ENCODE results near the gene VAMP2. TPM values are rescaled to one million over a fixed set of nuclear protein-coding genes. Genes with fewer than 3 reads are reported as not detected.
A peak's percentile ranks its signal among the peaks of the same experiment; 100 is the strongest.

Gene VAMP2
- total and polyA plus RNA-seq, 3 donors from 2014 or later = 66.3 to 116 (median 76.5) TPM

DNA sequence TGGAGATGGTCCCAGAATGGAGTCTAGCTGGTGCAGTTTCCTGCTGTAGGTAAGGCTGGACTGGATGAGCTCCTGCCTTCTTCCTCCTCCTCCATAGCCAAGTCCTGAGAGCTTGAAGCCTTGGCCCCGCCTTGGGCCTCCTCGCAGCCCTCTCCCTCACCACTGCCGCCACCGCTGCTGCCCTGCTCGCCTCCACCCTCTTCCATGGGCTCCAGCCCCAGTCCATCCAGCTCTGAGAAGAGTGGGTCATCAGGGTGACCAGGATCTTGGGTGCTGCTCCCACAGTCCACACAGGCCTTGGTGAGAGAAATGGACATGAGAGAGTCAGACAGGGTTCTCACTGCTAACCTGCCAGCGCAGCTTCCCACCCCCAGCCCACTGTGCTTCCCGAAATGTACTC lies 21.7 kb downstream of the VAMP2 start:
- H3K4me1 ChIP-seq = no peaks in the 10 kb centered on the region
- DNase-seq = no peak
- no peaks in the 10 kb centered on the region for H3K9me3 ChIP-seq
- 92 to 95% methylated on average over 7 of the region's 7 CpGs for WGBS, 2 donors
- no peak for TF ChIP-seq CTCF (IDR thresholded peaks at IDR 0.05)
- no peak for TF ChIP-seq POLR2A (IDR thresholded peaks at IDR 0.05)
- no peaks in the 10 kb centered on the region for H3K36me3 ChIP-seq (ENCODE audit: low read depth, missing control alignments)
- H3K27me3 ChIP-seq = no peaks in the 10 kb centered on the region
- peak overlapping the region in 1 of 2 donors; percentile 96 for H3K27ac ChIP-seq
- H3K4me3 ChIP-seq = no peak overlapping the region
- intact Hi-C loops (cut with DNase I; ENCODE audit: low total_unique reads) = no loop called here

- no peaks in the 10 kb centered on the region for H3K36me3 ChIP-seq (ENCODE audit: low read depth, missing control alignments)
Observed at GRCh38 chr17:8140065-8141029, 22.4 kb downstream of the VAMP2 start.

DNA sequence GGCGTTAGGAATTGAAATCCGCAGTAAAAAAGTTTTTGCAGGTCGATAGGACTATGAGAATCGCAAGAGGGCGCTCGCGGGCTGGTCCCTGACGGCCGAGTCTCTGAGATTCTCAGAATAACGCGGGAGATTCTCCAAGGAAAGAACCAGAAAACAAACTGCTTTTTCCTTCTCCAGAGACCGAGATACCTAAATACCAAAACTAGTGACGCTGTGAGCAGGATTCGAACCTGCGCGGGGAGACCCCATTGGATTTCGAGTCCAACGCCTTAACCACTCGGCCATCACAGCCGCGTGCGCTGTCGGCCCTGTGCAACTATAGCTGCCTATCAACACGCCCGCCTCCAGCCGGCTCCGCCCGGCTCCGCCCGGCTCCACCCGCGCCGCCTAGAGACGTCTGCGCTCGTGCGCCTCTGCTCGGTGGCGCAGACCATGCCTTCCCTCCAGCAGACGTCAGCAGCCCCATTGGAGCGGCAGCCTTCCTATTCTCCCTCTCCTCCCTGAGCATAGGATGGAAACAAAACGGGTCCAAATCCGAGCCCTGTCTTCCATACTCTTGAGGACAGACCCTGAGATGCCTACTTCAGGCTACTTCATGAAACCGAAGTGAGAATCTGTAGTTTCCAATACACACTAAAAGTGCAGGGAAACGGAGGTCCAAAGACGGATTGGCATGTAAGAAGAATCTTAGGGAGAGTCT lies 23.9 kb downstream of the VAMP2 start:
- Histone ChIP-seq H3K4me1 (no peaks in the 10 kb centered on the region), H3K4me3 (peak overlapping the region; percentile 13 to 51)
- intact Hi-C loops (cut with DNase I; ENCODE audit: low total_unique reads) = no loop called here

More at GRCh38 chr17:8140065-8141029, 22.4 kb downstream of the VAMP2 start:
- no peaks in the 10 kb centered on the region for H3K4me1 ChIP-seq
- H3K27me3 ChIP-seq = no peaks in the 10 kb centered on the region
- peak overlapping the region; percentile 95 to 96 for H3K27ac ChIP-seq
- TF ChIP-seq CTCF (IDR thresholded peaks at IDR 0.05) = no peak
- TF ChIP-seq POLR2A (IDR thresholded peaks at IDR 0.05) = no peak
- DNase-seq = peak; percentile 18
- intact Hi-C loops (cut with DNase I; ENCODE audit: low total_unique reads) = no loop called here
- no peaks in the 10 kb centered on the region for H3K9me3 ChIP-seq
- 66 to 68% methylated on average over 17 to 18 of the region's 18 CpGs for WGBS, 2 donors
- peak overlapping the region in 1 of 2 donors; percentile 51 for H3K4me3 ChIP-seq

DNA sequence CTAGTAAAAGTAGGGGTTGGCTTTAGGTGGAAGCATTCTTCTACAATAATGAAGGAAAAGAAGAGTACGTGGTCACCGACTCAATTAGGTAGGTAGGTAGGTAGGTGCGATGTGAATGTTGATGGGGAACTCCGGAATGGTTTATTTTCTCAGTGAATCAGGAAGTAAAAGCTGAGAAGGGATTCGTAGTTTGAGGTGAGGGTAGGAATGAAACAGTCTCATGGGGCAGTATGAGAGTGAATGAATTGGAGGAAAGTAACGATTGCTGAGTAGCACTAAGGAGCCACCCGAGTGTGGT lies 24.4 kb downstream of the VAMP2 start:
- peak overlapping the region; percentile 95 to 96 for H3K27ac ChIP-seq
- no peaks in the 10 kb centered on the region for H3K36me3 ChIP-seq (ENCODE audit: low read depth, missing control alignments)
- no peak for DNase-seq
- no peaks in the 10 kb centered on the region for H3K9me3 ChIP-seq
- intact Hi-C loops (cut with DNase I; ENCODE audit: low total_unique reads) = no loop called here
- TF ChIP-seq POLR2A (IDR thresholded peaks at IDR 0.05) (no peak), CTCF (IDR thresholded peaks at IDR 0.05) (no peak)
- H3K4me3 ChIP-seq = peak overlapping the region; percentile 13 to 51
- 1 to 2% methylated on average over 7 of the region's 7 CpGs for WGBS, 2 donors
- no peaks in the 10 kb centered on the region for H3K27me3 ChIP-seq
- H3K4me1 ChIP-seq = no peaks in the 10 kb centered on the region

More for the DNA sequence above, 23.9 kb downstream of the VAMP2 start:
- 1 to 2% methylated on average over 17 to 45 of the region's 46 CpGs for WGBS, 2 donors
- peak; percentile 47 for TF ChIP-seq POLR2A (IDR thresholded peaks at IDR 0.05)
- TF ChIP-seq CTCF (IDR thresholded peaks at IDR 0.05) = peak; percentile 86 to 96 (median 95)
- Histone ChIP-seq H3K36me3 (ENCODE audit: low read depth, missing control alignments) (no peaks in the 10 kb centered on the region), H3K27ac (peak overlapping the region; percentile 95 to 96), H3K9me3 (no peaks in the 10 kb centered on the region), H3K27me3 (no peaks in the 10 kb centered on the region)
- peak; percentile 95 for DNase-seq
